Measurements from ENCODE around the gene DYNC1I1.

Gene DYNC1I1

DNA sequence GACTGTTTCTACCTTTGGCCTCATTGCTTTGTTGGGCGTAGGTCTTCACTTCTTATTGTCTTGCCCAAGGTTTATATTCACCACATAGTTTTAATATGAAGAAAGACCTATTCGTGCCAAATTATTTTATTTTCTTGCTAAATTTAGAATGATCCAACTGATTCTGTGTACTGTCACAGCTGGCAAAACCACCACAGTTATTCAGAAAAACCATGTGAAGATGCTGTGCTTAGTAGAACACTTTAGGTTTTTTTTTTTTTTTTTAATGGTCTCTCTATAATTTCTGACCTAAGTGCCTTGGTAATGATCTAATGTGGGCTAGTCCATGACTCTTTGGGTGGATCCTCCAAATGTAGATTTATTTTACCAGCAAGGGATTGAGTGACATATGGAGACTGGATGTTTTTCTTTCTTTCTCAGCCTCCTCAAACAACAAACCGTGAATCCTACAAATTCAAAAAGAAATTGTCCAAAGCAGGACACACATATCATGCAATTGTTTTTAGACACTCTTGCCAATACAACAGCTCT, 243.8 kb downstream of the DYNC1I1 start:
- Histone ChIP-seq H2AFZ (ENCODE audit: low read length) (no peak overlapping the region), H3K9me3 (ENCODE audit: insufficient read depth, low read depth, low read length) (no peaks in the 10 kb centered on the region), H3K4me1 (ENCODE audit: insufficient read depth, low read length, poor library complexity, severe bottlenecking) (no peaks in the 10 kb centered on the region), H3K4me3 (ENCODE audit: low read length, poor library complexity, severe bottlenecking) (no peak overlapping the region), H3K9me2 (replicated peaks; ENCODE audit: low read depth, low read length) (no peaks in the 10 kb centered on the region), H4K20me1 (ENCODE audit: insufficient read depth, low read length, poor library complexity, severe bottlenecking) (no peaks in the 10 kb centered on the region), H3K27me3 (ENCODE audit: insufficient read depth, low read length, poor library complexity, severe bottlenecking) (no peaks in the 10 kb centered on the region), H3K79me2 (ENCODE audit: insufficient read depth, low read length) (no peaks in the 10 kb centered on the region), H3K4me2 (ENCODE audit: low read depth, low read length, poor library complexity, severe bottlenecking) (no peak overlapping the region), H3K9ac (ENCODE audit: low read depth, low read length, poor library complexity, severe bottlenecking) (no peak overlapping the region), H3F3A (ENCODE audit: low read depth) (no peaks in the 10 kb centered on the region), H3K36me3 (ENCODE audit: insufficient read depth, low read length) (no peaks in the 10 kb centered on the region)
- TF ChIP-seq, protein P1, sequence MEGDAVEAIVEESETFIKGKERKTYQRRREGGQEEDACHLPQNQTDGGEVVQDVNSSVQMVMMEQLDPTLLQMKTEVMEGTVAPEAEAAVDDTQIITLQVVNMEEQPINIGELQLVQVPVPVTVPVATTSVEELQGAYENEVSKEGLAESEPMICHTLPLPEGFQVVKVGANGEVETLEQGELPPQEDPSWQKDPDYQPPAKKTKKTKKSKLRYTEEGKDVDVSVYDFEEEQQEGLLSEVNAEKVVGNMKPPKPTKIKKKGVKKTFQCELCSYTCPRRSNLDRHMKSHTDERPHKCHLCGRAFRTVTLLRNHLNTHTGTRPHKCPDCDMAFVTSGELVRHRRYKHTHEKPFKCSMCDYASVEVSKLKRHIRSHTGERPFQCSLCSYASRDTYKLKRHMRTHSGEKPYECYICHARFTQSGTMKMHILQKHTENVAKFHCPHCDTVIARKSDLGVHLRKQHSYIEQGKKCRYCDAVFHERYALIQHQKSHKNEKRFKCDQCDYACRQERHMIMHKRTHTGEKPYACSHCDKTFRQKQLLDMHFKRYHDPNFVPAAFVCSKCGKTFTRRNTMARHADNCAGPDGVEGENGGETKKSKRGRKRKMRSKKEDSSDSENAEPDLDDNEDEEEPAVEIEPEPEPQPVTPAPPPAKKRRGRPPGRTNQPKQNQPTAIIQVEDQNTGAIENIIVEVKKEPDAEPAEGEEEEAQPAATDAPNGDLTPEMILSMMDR (conservative IDR thresholded peaks at IDR 0.05; ENCODE audit: low read length): no peak
- no peak for TF ChIP-seq EZH2phosphoT487 (IDR thresholded peaks at IDR 0.05; ENCODE audit: borderline replicate concordance)

DNA sequence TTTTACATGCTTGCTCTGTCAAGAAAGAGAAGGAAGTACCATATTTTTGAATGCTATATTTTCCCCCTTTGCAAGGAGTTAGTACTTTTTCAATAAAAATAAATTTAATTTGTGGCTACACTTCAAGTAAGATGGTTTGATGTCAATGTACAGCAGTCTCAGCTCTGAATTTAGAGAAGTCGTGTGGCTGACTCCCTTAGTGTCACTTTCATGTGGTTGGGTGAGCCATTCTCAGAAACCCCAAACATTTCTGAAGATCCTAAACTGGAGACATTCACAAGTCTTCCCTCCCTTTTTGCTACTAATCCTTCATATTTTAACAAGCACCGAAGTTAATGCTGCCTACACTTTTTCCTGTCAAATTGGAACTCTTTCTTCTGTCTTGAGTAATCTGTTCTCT, 244.4 kb downstream of the DYNC1I1 start:
- H3K36me3 ChIP-seq (ENCODE audit: insufficient read depth, low read length): no peaks in the 10 kb centered on the region
- no peak for TF ChIP-seq EZH2phosphoT487 (IDR thresholded peaks at IDR 0.05; ENCODE audit: borderline replicate concordance)
- TF ChIP-seq, protein P1 (conservative IDR thresholded peaks at IDR 0.05; ENCODE audit: low read length): no peak

DNA sequence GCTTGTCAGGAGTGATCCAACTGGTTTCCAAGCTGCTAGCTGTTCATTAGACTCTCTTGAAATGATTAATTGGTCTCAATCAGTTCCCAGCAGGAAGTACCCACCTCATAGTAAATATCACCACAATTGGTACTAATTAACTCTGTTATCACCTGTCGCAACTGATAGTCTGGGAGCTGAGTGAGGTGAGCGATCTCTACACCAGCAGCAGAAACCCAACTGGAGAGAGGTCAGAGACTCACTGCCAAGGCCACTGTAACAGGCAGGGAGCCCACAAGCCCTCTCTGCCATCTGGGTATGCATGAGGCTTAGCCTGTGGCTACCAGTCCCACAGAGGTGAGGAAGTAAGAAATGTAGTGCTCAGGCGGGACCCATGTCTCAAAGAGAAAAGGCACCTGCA, 245.5 kb downstream of the DYNC1I1 start:
- Histone ChIP-seq H3K4me2 (ENCODE audit: low read depth, low read length, poor library complexity, severe bottlenecking) (no peak overlapping the region), H4K20me1 (ENCODE audit: insufficient read depth, low read length, poor library complexity, severe bottlenecking) (no peaks in the 10 kb centered on the region), H3K4me3 (ENCODE audit: low read length, poor library complexity, severe bottlenecking) (no peak overlapping the region), H3K27me3 (ENCODE audit: insufficient read depth, low read length, poor library complexity, severe bottlenecking) (no peaks in the 10 kb centered on the region), H2AFZ (ENCODE audit: low read length) (no peak overlapping the region), H3K9me2 (replicated peaks; ENCODE audit: low read depth, low read length) (no peaks in the 10 kb centered on the region), H3F3A (ENCODE audit: low read depth) (no peaks in the 10 kb centered on the region), H3K9ac (ENCODE audit: low read depth, low read length, poor library complexity, severe bottlenecking) (no peak overlapping the region), H3K9me3 (ENCODE audit: insufficient read depth, low read depth, low read length) (no peaks in the 10 kb centered on the region), H3K36me3 (ENCODE audit: insufficient read depth, low read length) (no peaks in the 10 kb centered on the region), H3K79me2 (ENCODE audit: insufficient read depth, low read length) (no peaks in the 10 kb centered on the region), H3K4me1 (ENCODE audit: insufficient read depth, low read length, poor library complexity, severe bottlenecking) (no peaks in the 10 kb centered on the region)
- no peak for TF ChIP-seq EZH2phosphoT487 (IDR thresholded peaks at IDR 0.05; ENCODE audit: borderline replicate concordance)
- TF ChIP-seq, protein P1 (conservative IDR thresholded peaks at IDR 0.05; ENCODE audit: low read length): no peak

More for the DNA sequence above, 244.4 kb downstream of the DYNC1I1 start:
- Histone ChIP-seq H3F3A (ENCODE audit: low read depth) (no peaks in the 10 kb centered on the region), H3K9me3 (ENCODE audit: insufficient read depth, low read depth, low read length) (no peaks in the 10 kb centered on the region), H2AFZ (ENCODE audit: low read length) (no peak overlapping the region), H3K9me2 (replicated peaks; ENCODE audit: low read depth, low read length) (no peaks in the 10 kb centered on the region), H3K9ac (ENCODE audit: low read depth, low read length, poor library complexity, severe bottlenecking) (no peak overlapping the region), H3K4me3 (ENCODE audit: low read length, poor library complexity, severe bottlenecking) (no peak overlapping the region), H3K27me3 (ENCODE audit: insufficient read depth, low read length, poor library complexity, severe bottlenecking) (no peaks in the 10 kb centered on the region), H3K4me2 (ENCODE audit: low read depth, low read length, poor library complexity, severe bottlenecking) (no peak overlapping the region), H4K20me1 (ENCODE audit: insufficient read depth, low read length, poor library complexity, severe bottlenecking) (no peaks in the 10 kb centered on the region), H3K4me1 (ENCODE audit: insufficient read depth, low read length, poor library complexity, severe bottlenecking) (no peaks in the 10 kb centered on the region), H3K79me2 (ENCODE audit: insufficient read depth, low read length) (no peaks in the 10 kb centered on the region)

All from Loucy (cell line).